CD14-positive monocyte (primary cell): ENCODE data around the gene PGAP6. TPM values are rescaled to one million over a fixed set of nuclear protein-coding genes. Genes with fewer than 3 reads are reported as not detected.

Experiments
- DNase-seq, 3 donors: peaks; one replicate each; pipeline ENCODE4 v3.0.0-alpha.2; 2011 to 2022
- H2AFZ ChIP-seq: 2 replicates; pipeline ENCODE4 v1.6.0; 2012; ENCODE audit warnings: mild to moderate bottlenecking, low read depth, low read length, inconsistent platforms; ENCODE audit not compliant: insufficient read depth, poor library complexity, severe bottlenecking
- H3K27ac ChIP-seq, 2 donors: 1 replicate in 1 of 2; 2 replicates in 1 of 2; pipeline ENCODE4 v1.5.1; 2012 to 2013; ENCODE audit warnings: low read length in 2 of 2, control low read depth in 1 of 2, inconsistent platforms in 1 of 2, low read depth in 1 of 2, mild to moderate bottlenecking in 1 of 2
- H3K27me3 ChIP-seq, 2 donors: one replicate each; pipeline versions ENCODE4 v1.6.0 to v1.6.1; 2011 to 2013; ENCODE audit warnings: low read length in 2 of 2; ENCODE audit not compliant: control insufficient read depth in 2 of 2, insufficient read depth in 2 of 2
- H3K36me3 ChIP-seq, 2 donors: replicated peaks in 1 of 2; 1 replicate in 1 of 2; 2 replicates in 1 of 2; pipeline versions ENCODE4 v1.5.1 to v1.6.1; 2012 to 2013; ENCODE audit warnings: low read length in 2 of 2, control low read depth in 1 of 2, inconsistent platforms in 1 of 2, mild to moderate bottlenecking in 1 of 2; ENCODE audit not compliant: insufficient read depth in 2 of 2, control insufficient read depth in 1 of 2
- H3K4me1 ChIP-seq, 2 donors: 1 replicate in 1 of 2; 2 replicates in 1 of 2; pipeline versions ENCODE4 v1.5.1 to v1.6.1; 2012 to 2013; ENCODE audit warnings: low read length in 2 of 2, control low read depth in 1 of 2, inconsistent platforms in 1 of 2, mild to moderate bottlenecking in 1 of 2, moderate library complexity in 1 of 2; ENCODE audit not compliant: insufficient read depth in 2 of 2, control insufficient read depth in 1 of 2
- H3K4me2 ChIP-seq: replicated peaks from 2 replicates; pipeline ENCODE3; 2012; ENCODE audit warnings: low read length, moderate library complexity, mild to moderate bottlenecking; ENCODE audit not compliant: poor library complexity, severe bottlenecking; ENCODE audit errors: extremely low read depth
- H3K4me3 ChIP-seq, 3 experiments: fragments of 200-600 bp in 1 of 3; sonication (generic) in 1 of 3; replicated peaks in 1 of 3; 1 replicate in 2 of 3; 2 replicates in 1 of 3; pipeline ENCODE4 v1.5.1; 2011 to 2013; ENCODE audit warnings: low read length in 3 of 3, mild to moderate bottlenecking in 3 of 3, control low read depth in 2 of 3, low read depth in 2 of 3, inconsistent platforms in 1 of 3, moderate library complexity in 1 of 3
- H3K79me2 ChIP-seq: 2 replicates; pipeline ENCODE4 v1.6.0; 2012; ENCODE audit warnings: mild to moderate bottlenecking, control low read depth, inconsistent platforms, low read length, moderate library complexity; ENCODE audit not compliant: insufficient read depth
- H3K9ac ChIP-seq: 2 replicates; pipeline ENCODE4 v1.6.0; 2017; ENCODE audit warnings: low read length, mild to moderate bottlenecking; ENCODE audit not compliant: insufficient read depth, poor library complexity, severe bottlenecking
- H3K9me3 ChIP-seq, 2 donors: replicated peaks in 1 of 2; 1 replicate in 1 of 2; 2 replicates in 1 of 2; pipeline versions ENCODE4 v1.5.1 to v1.6.1; 2012 to 2013; ENCODE audit warnings: low read length in 2 of 2, control low read depth in 1 of 2; ENCODE audit not compliant: control insufficient read depth in 1 of 2, insufficient read depth in 1 of 2
- H4K20me1 ChIP-seq: 2 replicates; pipeline ENCODE4 v1.6.0; 2012; ENCODE audit warnings: mild to moderate bottlenecking, low read length, control low read depth, moderate library complexity; ENCODE audit not compliant: insufficient read depth
- H3K27ac Mint-ChIP-seq, 7 donors: one replicate each; pipeline ENCODE4 v1.8.0; 2020; ENCODE audit warnings: mild to moderate bottlenecking in 7 of 7, mixed read lengths in 7 of 7, moderate library complexity in 6 of 7, inconsistent platforms in 2 of 7
- H3K27me3 Mint-ChIP-seq, 3 donors: one replicate each; pipeline ENCODE4 v1.8.0; 2021 to 2022; ENCODE audit warnings: low read depth in 3 of 3, mild to moderate bottlenecking in 3 of 3, mixed read lengths in 3 of 3, moderate library complexity in 3 of 3, inconsistent platforms in 1 of 3
- H3K36me3 Mint-ChIP-seq, 2 donors: one replicate each; pipeline ENCODE4 v1.8.0; 2020; ENCODE audit warnings: mixed read lengths in 2 of 2, inconsistent platforms in 1 of 2, mild to moderate bottlenecking in 1 of 2
- H3K4me1 Mint-ChIP-seq: one replicate; pipeline ENCODE4 v1.8.0; 2020; ENCODE audit warnings: mild to moderate bottlenecking, mixed read lengths
- H3K4me3 Mint-ChIP-seq, 2 donors: one replicate each; pipeline ENCODE4 v1.8.0; 2020; ENCODE audit warnings: mild to moderate bottlenecking in 2 of 2, mixed read lengths in 2 of 2, moderate library complexity in 1 of 2
- H3K9me3 Mint-ChIP-seq, 7 donors: one replicate each; pipeline ENCODE4 v1.8.0; 2020 to 2022; ENCODE audit warnings: mixed read lengths in 7 of 7, mild to moderate bottlenecking in 6 of 7, moderate library complexity in 6 of 7, inconsistent platforms in 2 of 7
- WGBS: methylation state at CpG from one replicate; pipeline ENCODE4 v1.1.5; 2013; ENCODE audit warnings: missing lambda C conversion rate; ENCODE audit not compliant: insufficient coverage; 5-methylcytosine and 5-hydroxymethylcytosine counted together
- intact Hi-C, 2 donors: fragments of 100-400 bp; cut with micrococcal nuclease; formaldehyde crosslinking; loops; one replicate each; pipeline versions ENCODE4 v1.15.0 to v1.15.1; 2023
- polyA plus RNA-seq, 3 donors: library from polyadenylated mRNA; depleted of rRNA in 1 of 3; unstranded in 2 of 3; stranded (reverse) in 1 of 3; fragments of 300-500 nt in 2 of 3; fragments of >200 nt in 1 of 3; fragmentation: Illumina TruSeq in 2 of 3; gene quantifications; 1 replicate in 2 of 3; 2 replicates in 1 of 3; pipeline ENCODE4 v1.2.3, GENCODE V29; 2012 to 2021
- TF ChIP-seq, protein P1 (sequence below): fragments of 200-600 bp; IDR thresholded peaks from one replicate; pipeline ENCODE4 v1.8.0; 2022; ENCODE audit warnings: antibody characterized with exemption, mild to moderate bottlenecking

Gene PGAP6
- polyA plus RNA-seq, 3 donors: 18.2 to 137 (median 39.8) TPM

GRCh38 chr16:375927-376816 lies 5.6 kb downstream of the PGAP6 start:
- H2AFZ ChIP-seq: no peak overlapping the region
- 98% methylated on average over 44 of the region's 44 CpGs for WGBS
- no peaks in the 10 kb centered on the region for H3K9me3 Mint-ChIP-seq
- intact Hi-C loops: no loop called here
- H3K4me3 Mint-ChIP-seq: no peak overlapping the region
- H3K79me2 ChIP-seq: peaks cover 25% of the 10 kb centered on the region
- no peak for DNase-seq
- peaks cover 12% of the 10 kb centered on the region for H3K4me1 Mint-ChIP-seq
- peaks cover 14 to 19% of the 10 kb centered on the region in 2 donors for H3K4me1 ChIP-seq
- peaks cover 2 to 3% (median 2%) of the 10 kb centered on the region in 3 donors for H3K27me3 Mint-ChIP-seq
- peaks cover 31% of the 10 kb centered on the region for H4K20me1 ChIP-seq
- no peaks in the 10 kb centered on the region for H3K9me3 ChIP-seq
- no peak overlapping the region for H3K27ac ChIP-seq
- H3K4me2 ChIP-seq: no peak overlapping the region
- H3K27ac Mint-ChIP-seq: no peak overlapping the region
- H3K4me3 ChIP-seq: no peak overlapping the region
- peaks cover 29 to 58% of the 10 kb centered on the region in 2 donors for H3K36me3 Mint-ChIP-seq
- peaks cover 56 to 65% of the 10 kb centered on the region in 2 donors for H3K36me3 ChIP-seq
- no peak overlapping the region for H3K9ac ChIP-seq
- no peaks in the 10 kb centered on the region for H3K27me3 ChIP-seq
- TF ChIP-seq, protein P1, sequence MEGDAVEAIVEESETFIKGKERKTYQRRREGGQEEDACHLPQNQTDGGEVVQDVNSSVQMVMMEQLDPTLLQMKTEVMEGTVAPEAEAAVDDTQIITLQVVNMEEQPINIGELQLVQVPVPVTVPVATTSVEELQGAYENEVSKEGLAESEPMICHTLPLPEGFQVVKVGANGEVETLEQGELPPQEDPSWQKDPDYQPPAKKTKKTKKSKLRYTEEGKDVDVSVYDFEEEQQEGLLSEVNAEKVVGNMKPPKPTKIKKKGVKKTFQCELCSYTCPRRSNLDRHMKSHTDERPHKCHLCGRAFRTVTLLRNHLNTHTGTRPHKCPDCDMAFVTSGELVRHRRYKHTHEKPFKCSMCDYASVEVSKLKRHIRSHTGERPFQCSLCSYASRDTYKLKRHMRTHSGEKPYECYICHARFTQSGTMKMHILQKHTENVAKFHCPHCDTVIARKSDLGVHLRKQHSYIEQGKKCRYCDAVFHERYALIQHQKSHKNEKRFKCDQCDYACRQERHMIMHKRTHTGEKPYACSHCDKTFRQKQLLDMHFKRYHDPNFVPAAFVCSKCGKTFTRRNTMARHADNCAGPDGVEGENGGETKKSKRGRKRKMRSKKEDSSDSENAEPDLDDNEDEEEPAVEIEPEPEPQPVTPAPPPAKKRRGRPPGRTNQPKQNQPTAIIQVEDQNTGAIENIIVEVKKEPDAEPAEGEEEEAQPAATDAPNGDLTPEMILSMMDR: no peak

DNA sequence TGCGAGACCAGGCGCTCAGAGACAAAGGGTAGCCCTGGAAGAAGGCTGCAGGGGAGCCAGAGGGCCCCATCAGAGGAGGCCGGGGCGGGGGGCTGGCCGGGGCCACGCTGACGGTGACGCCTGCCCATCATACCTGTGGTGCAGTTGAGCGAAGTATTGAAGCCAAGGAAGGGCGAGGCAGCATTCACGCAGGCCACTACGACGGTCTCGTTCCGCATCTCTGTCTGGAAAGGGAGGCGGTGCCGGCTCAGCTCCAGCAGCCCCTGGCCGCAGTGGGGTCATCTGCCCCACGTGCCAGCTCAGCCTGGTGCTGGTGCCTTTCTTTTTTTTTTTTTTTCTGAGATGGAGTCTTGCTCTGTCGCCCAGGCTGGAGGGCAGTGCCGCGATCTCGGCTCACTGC lies 6.6 kb downstream of the PGAP6 start:
- Mint-ChIP-seq H3K9me3 (no peaks in the 10 kb centered on the region), H3K36me3 (peaks cover 29 to 58% of the 10 kb centered on the region in 2 donors), H3K27me3 (peaks cover 0 to 3% (median 2%) of the 10 kb centered on the region in 3 donors), H3K27ac (no peak overlapping the region), H3K4me3 (no peak overlapping the region), H3K4me1 (peaks cover 12% of the 10 kb centered on the region)
- peaks cover 12 to 17% of the 10 kb centered on the region in 2 donors for H3K4me1 ChIP-seq
- no peak overlapping the region for H3K4me3 ChIP-seq
- intact Hi-C loops: no loop called here
- TF ChIP-seq, protein P1: no peak
- peaks cover 22% of the 10 kb centered on the region for H4K20me1 ChIP-seq
- no peak for DNase-seq
- H3K36me3 ChIP-seq: peaks cover 56 to 65% of the 10 kb centered on the region in 2 donors
- no peak overlapping the region for H3K9ac ChIP-seq
- no peaks in the 10 kb centered on the region for H3K27me3 ChIP-seq
- 97% methylated on average over 23 of the region's 23 CpGs for WGBS
- H3K9me3 ChIP-seq: no peaks in the 10 kb centered on the region
- H2AFZ ChIP-seq: no peak overlapping the region
- H3K79me2 ChIP-seq: peaks cover 15% of the 10 kb centered on the region
- no peak overlapping the region for H3K4me2 ChIP-seq
- no peak overlapping the region for H3K27ac ChIP-seq
